CD4-positive, alpha-beta T cell treated with Interleukin-2 at 100 ng/mL for 4 hours (primary cell): ENCODE measurements around the gene MEGF6.

ENCODE experiments used
- DNase-seq: peaks from one replicate; pipeline ENCODE4 v3.0.0-alpha.2; 2020; ENCODE audit warnings: low spot score

MEGF6 gene, protein sequence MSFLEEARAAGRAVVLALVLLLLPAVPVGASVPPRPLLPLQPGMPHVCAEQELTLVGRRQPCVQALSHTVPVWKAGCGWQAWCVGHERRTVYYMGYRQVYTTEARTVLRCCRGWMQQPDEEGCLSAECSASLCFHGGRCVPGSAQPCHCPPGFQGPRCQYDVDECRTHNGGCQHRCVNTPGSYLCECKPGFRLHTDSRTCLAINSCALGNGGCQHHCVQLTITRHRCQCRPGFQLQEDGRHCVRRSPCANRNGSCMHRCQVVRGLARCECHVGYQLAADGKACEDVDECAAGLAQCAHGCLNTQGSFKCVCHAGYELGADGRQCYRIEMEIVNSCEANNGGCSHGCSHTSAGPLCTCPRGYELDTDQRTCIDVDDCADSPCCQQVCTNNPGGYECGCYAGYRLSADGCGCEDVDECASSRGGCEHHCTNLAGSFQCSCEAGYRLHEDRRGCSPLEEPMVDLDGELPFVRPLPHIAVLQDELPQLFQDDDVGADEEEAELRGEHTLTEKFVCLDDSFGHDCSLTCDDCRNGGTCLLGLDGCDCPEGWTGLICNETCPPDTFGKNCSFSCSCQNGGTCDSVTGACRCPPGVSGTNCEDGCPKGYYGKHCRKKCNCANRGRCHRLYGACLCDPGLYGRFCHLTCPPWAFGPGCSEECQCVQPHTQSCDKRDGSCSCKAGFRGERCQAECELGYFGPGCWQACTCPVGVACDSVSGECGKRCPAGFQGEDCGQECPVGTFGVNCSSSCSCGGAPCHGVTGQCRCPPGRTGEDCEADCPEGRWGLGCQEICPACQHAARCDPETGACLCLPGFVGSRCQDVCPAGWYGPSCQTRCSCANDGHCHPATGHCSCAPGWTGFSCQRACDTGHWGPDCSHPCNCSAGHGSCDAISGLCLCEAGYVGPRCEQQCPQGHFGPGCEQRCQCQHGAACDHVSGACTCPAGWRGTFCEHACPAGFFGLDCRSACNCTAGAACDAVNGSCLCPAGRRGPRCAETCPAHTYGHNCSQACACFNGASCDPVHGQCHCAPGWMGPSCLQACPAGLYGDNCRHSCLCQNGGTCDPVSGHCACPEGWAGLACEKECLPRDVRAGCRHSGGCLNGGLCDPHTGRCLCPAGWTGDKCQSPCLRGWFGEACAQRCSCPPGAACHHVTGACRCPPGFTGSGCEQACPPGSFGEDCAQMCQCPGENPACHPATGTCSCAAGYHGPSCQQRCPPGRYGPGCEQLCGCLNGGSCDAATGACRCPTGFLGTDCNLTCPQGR (N-terminal part only)

GRCh38 chr1:3611170-3612019 is at the start of gene MEGF6:
MEGF6 (minus strand) TSS chr1:3611508; CDS start chr1:3611268, 240 bp downstream.
- peak; percentile 56 for DNase-seq

DNA sequence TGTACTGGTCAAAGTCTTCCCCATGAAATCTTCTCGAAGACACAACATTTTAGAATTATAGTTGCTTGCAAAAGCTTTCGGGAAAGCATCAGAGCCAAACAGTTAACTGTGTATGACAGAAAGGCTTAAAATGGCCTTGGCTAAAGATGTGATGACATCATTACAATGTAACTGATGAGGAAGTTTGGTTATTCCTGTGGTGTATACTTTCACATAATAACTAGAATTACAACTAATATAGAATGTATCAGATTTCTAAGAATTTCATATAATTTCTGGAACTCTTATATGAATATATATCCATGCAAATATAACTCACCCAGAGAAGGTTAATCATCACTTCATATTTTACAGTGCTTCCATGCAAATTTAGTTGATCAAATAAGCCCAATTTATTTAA is 49.4 kb upstream of the MEGF6 start:
- no peak for DNase-seq

- no peak for DNase-seq
Measured at GRCh38 chr1:3659093-3659492, 47.8 kb upstream of the MEGF6 start.

DNA sequence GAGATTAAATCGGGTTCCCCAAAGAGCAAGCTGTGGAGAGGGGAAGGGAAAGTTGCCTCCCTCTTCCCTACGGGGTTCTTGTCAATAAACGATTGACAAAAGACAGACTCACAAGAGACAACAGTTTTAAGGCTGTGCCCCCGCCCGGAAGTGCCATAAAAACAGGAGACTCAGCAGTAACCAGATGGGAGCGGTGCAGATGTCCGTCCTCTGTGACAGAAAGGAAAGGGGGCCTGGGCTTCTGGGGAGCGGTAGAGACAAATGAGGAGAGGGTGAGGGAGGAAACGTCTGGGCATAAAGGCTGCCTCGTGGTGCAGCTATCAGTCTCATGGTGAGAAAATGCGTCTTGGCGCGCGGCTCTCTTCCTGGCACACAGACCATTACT is 46.9 kb upstream of the MEGF6 start:
- DNase-seq = no peak

DNA sequence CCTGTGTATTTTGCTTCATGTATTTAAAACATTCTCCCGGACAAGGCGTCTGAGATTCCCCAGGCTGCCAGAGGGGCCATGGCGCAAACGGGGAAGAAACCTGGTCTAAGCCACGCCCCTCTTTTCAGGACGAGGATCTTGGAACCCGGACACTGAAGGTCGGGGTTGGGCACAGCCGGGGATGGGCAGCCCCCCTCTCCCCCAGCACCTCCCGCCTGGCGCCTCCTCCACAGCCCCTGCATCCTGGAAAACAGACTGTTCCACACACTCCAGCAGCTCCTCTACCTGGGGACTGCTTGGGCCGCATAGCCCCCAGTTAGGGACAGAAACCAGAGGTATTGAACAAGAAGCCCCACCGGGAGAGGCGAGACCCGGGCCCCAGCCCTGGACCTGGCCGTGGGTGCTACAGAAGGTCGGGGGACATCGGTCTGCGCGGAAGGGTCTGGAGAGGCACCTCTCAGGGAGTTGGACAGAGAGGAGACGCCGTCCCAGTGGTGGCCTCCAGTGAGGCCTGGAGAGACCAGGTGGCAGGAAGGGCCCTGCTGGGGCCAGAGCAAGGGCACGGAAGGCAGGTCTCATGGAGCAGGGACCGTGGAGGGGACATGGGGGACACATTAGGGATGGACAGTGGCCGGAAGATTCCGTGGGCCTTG is 46.4 kb upstream of the MEGF6 start:
- DNase-seq = no peak

DNA sequence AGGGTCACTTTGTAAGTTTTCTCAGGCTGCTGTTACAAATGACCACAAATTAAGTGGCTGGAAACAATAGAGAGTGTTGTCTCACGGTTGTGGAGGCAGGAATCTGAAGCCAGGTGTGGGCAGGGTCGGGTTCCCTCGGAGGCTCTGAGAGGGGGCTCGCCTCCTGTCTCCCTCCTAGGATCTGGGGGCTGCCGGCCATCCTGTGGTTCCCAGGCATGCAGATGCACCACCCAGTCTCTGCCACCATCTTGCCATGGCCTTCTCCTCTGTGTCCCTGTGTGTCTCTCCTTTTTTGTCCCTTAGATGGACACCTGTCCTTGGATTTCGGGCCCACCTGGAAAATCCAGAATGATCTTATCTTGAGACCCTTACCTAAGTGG is 45.8 kb upstream of the MEGF6 start:
- DNase-seq = no peak

GRCh38 chr1:3656450-3657095 is 45.3 kb upstream of the MEGF6 start:
- DNase-seq = no peak

GRCh38 chr1:3654549-3655281 is 43.4 kb upstream of the MEGF6 start:
- DNase-seq = no peak

- no peak for DNase-seq
Measured at GRCh38 chr1:3653286-3653618, 41.9 kb upstream of the MEGF6 start.

DNA sequence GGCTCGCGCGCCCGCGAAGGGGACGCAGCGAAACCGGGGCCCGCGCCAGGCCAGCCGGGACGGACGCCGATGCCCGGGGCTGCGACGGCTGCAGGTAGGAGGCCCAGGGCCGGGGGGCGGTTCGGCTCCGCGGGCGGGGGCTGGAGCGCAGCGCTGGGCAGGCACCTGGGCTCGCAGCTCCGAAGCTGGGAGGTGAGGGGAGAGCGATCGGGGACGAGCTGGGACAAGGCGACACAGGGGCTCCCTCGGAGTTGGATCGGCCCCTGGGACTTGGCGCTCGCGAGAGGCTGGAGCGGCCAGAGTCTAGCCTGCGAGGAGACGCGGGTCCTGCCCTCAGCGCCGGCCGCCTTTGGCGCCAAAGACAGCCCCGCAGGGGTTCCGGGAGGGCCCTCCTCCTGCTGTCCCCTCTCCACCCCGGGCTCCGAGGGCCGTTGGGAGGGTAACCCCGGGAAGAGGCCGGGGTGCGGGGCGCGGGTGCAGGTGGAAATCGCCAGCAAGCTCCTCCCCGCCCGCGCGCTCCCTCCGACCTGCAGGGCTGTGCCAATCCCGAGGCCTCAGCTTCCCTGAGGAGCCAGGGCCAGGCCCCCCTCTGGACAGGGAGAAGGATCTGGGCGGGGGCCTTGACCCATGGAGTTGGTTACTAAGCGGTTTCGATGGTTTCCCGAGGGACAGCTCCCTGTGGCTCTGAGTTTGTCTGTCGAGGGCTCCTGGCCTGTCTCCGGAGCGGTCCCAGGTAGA is 41.4 kb upstream of the MEGF6 start:
- no peak for DNase-seq

- DNase-seq = no peak
Measured at GRCh38 chr1:3651930-3652547, 40.7 kb upstream of the MEGF6 start, which contains the start of gene TP73. TP73 (plus strand) TSS chr1:3652516; CDS start chr1:3682366, 29,850 bp downstream.

GRCh38 chr1:3651026-3651929 is 40.0 kb upstream of the MEGF6 start:
- DNase-seq = no peak

GRCh38 chr1:3650248-3651025 is 39.1 kb upstream of the MEGF6 start:
- DNase-seq = no peak

GRCh38 chr1:3649342-3650247 is 38.3 kb upstream of the MEGF6 start, which contains the start of gene WRAP73:
WRAP73 (minus strand) TSS chr1:3650103; CDS start chr1:3649999, 104 bp downstream.
- peak; percentile 91 for DNase-seq

GRCh38 chr1:3646596-3646995 is 35.3 kb upstream of the MEGF6 start:
- no peak for DNase-seq
